Gastrocnemius medialis (tissue), 4 donors: ENCODE data around the gene SPEG.

Experiments used
- CTCF ChIP-seq, 5 experiments: fragments of 450-650 bp in 3 of 5; fragments of 200-600 bp in 2 of 5; sonication (generic) in 2 of 5; IDR thresholded peaks in 4 of 5; conservative IDR thresholded peaks in 1 of 5; 1 replicate in 4 of 5; 2 replicates in 1 of 5; pipeline ENCODE4 v1.5.1; 2016 to 2019; ENCODE audit warnings: antibody characterized with exemption in 5 of 5, mild to moderate bottlenecking in 3 of 5, moderate library complexity in 3 of 5
- POLR2A ChIP-seq, 2 donors: fragments of 450-650 bp; IDR thresholded peaks; one replicate each; pipeline ENCODE4 v1.6.1; 2017; ENCODE audit warnings: antibody characterized with exemption in 2 of 2, mild to moderate bottlenecking in 2 of 2, moderate library complexity in 2 of 2

- no peak for TF ChIP-seq POLR2A (IDR thresholded peaks at IDR 0.05)
- TF ChIP-seq CTCF (IDR thresholded peaks at IDR 0.05 in 4 of 5, conservative IDR thresholded peaks at IDR 0.05 in 1 of 5), result no peak
Observed at GRCh38 chr2:219508444-219508734, 73.7 kb downstream of the SPEG start.
